HepG2 (cell line): Measurements from ENCODE around the gene LYST.

Source experiments
- EZH2 ChIP-seq: conservative IDR thresholded peaks from 2 replicates; pipeline ENCODE4 v1.6.1; 2012; ENCODE audit warnings: mild to moderate bottlenecking, low read depth, low read length, moderate library complexity
- MEIS1 ChIP-seq: sonication (generic); formaldehyde crosslinking; IDR thresholded peaks from 2 replicates; pipeline ENCODE4 v1.9.0; 2021; ENCODE audit warnings: mild to moderate bottlenecking, missing genetic modification reagents, moderate library complexity, borderline replicate concordance
- MTA3 ChIP-seq: sonication (generic); formaldehyde crosslinking; IDR thresholded peaks from 2 replicates; pipeline ENCODE4 v1.4.0; 2020; ENCODE audit warnings: missing genetic modification reagents
- POLR2AphosphoS5 ChIP-seq: IDR thresholded peaks from 2 replicates; pipeline ENCODE4 v1.6.1; 2012; ENCODE audit warnings: low read depth, low read length
- RFXAP ChIP-seq: sonication (generic); formaldehyde crosslinking; IDR thresholded peaks from 2 replicates; pipeline ENCODE4 v1.4.0; 2020; ENCODE audit warnings: missing genetic modification reagents, borderline replicate concordance
- ZNF235 ChIP-seq: sonication (generic); formaldehyde crosslinking; IDR thresholded peaks from 2 replicates; pipeline ENCODE4 v1.8.1; 2023; ENCODE audit warnings: mild to moderate bottlenecking, missing genetic modification reagents, borderline replicate concordance
- ZNF766 ChIP-seq: sonication (generic); formaldehyde crosslinking; IDR thresholded peaks from 2 replicates; pipeline ENCODE4 v1.5.0; 2020; ENCODE audit warnings: missing genetic modification reagents, borderline replicate concordance
- ZNF781 ChIP-seq: sonication (generic); formaldehyde crosslinking; IDR thresholded peaks from 2 replicates; pipeline ENCODE4 v1.5.1; 2020; ENCODE audit warnings: borderline replicate concordance, mild to moderate bottlenecking, missing genetic modification reagents; ENCODE audit errors: not compliant biosample characterization

- TF ChIP-seq MTA3, result no peak
- TF ChIP-seq EZH2, result no peak
- TF ChIP-seq MEIS1 (CRISPR knock-in tag), result no peak
- no peak for TF ChIP-seq ZNF766 (CRISPR knock-in tag)
- TF ChIP-seq ZNF781 (CRISPR knock-in tag), result peak; percentile 27
- TF ChIP-seq ZNF235, result no peak
- no peak for TF ChIP-seq RFXAP (CRISPR knock-in tag)
- no peak for TF ChIP-seq POLR2AphosphoS5
Observed at GRCh38 chr1:235648407-235648907, 218.2 kb downstream of the LYST start.
